Fibroblast of skin of right quadriceps (primary cell): ENCODE measurements around the gene EEFSEC.

ENCODE experiments used
- DNase-seq: peaks from one replicate; pipeline ENCODE4 v3.0.0-alpha.2; 2013

EEFSEC gene

GRCh38 chr3:128339491-128340012, 186.3 kb downstream of the EEFSEC start:
- no peak for DNase-seq

GRCh38 chr3:128340198-128340903, 187.1 kb downstream of the EEFSEC start:
- no peak for DNase-seq

GRCh38 chr3:128340904-128341555, 187.7 kb downstream of the EEFSEC start:
- DNase-seq, result no peak

GRCh38 chr3:128341659-128342395, 188.5 kb downstream of the EEFSEC start:
- no peak for DNase-seq

- no peak for DNase-seq
Measured at GRCh38 chr3:128342701-128343180, 189.5 kb downstream of the EEFSEC start.

GRCh38 chr3:128343287-128344051, 190.2 kb downstream of the EEFSEC start:
- peak; percentile 69 for DNase-seq

- DNase-seq, result no peak
Measured at GRCh38 chr3:128344052-128344735, 190.9 kb downstream of the EEFSEC start.

GRCh38 chr3:128345196-128345595, 191.9 kb downstream of the EEFSEC start:
- DNase-seq, result no peak

- no peak for DNase-seq
Measured at GRCh38 chr3:128346562-128346961, 193.3 kb downstream of the EEFSEC start.

GRCh38 chr3:128347282-128347681, 194.0 kb downstream of the EEFSEC start:
- DNase-seq, result no peak

GRCh38 chr3:128348075-128348474, 194.8 kb downstream of the EEFSEC start:
- DNase-seq, result no peak

GRCh38 chr3:128348805-128349531, 195.7 kb downstream of the EEFSEC start:
- peak; percentile 5 for DNase-seq

- DNase-seq, result no peak
Measured at GRCh38 chr3:128349963-128350599, 196.8 kb downstream of the EEFSEC start.

- no peak for DNase-seq
Measured at GRCh38 chr3:128351546-128351945, 198.3 kb downstream of the EEFSEC start.

GRCh38 chr3:128352326-128352725, 199.0 kb downstream of the EEFSEC start:
- DNase-seq, result no peak

- no peak for DNase-seq
Measured at GRCh38 chr3:128353361-128353965, 200.2 kb downstream of the EEFSEC start.

GRCh38 chr3:128353991-128354687, 200.9 kb downstream of the EEFSEC start:
- DNase-seq, result no peak

GRCh38 chr3:128354788-128355542, 201.7 kb downstream of the EEFSEC start:
- no peak for DNase-seq

GRCh38 chr3:128355543-128355919, 202.2 kb downstream of the EEFSEC start:
- DNase-seq, result no peak
